Frontal cortex (tissue), 4 donors: ENCODE data around the gene SCAMP2. TPM values are rescaled to one million over a fixed set of nuclear protein-coding genes. Genes with fewer than 3 reads are reported as not detected.
"Not testable (repeated sequence)": the region's sequence is repeated elsewhere in the genome, so short reads cannot be mapped to it uniquely, and the experiment has no call there.

Source experiments
- DNase-seq, 2 donors: peaks; one replicate each; pipeline ENCODE4 v3.0.0; 2012; ENCODE audit warnings: low spot score in 2 of 2
- FAIRE-seq: peaks from 2 replicates; lab custom pipeline; 2012; peaks lifted over from hg19 to GRCh38; lab: Jason Lieb, UNC
- total RNA-seq: library from RNA; depleted of rRNA; stranded (reverse); fragments of >200 nt; gene quantifications from one replicate; pipeline ENCODE4 v1.2.3, GENCODE V29; 2014
- donor health status: control.
- donor health status: control.
- donor health status: control.

The SCAMP2 gene, protein sequence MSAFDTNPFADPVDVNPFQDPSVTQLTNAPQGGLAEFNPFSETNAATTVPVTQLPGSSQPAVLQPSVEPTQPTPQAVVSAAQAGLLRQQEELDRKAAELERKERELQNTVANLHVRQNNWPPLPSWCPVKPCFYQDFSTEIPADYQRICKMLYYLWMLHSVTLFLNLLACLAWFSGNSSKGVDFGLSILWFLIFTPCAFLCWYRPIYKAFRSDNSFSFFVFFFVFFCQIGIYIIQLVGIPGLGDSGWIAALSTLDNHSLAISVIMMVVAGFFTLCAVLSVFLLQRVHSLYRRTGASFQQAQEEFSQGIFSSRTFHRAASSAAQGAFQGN
- 4.5 TPM for total RNA-seq

DNA sequence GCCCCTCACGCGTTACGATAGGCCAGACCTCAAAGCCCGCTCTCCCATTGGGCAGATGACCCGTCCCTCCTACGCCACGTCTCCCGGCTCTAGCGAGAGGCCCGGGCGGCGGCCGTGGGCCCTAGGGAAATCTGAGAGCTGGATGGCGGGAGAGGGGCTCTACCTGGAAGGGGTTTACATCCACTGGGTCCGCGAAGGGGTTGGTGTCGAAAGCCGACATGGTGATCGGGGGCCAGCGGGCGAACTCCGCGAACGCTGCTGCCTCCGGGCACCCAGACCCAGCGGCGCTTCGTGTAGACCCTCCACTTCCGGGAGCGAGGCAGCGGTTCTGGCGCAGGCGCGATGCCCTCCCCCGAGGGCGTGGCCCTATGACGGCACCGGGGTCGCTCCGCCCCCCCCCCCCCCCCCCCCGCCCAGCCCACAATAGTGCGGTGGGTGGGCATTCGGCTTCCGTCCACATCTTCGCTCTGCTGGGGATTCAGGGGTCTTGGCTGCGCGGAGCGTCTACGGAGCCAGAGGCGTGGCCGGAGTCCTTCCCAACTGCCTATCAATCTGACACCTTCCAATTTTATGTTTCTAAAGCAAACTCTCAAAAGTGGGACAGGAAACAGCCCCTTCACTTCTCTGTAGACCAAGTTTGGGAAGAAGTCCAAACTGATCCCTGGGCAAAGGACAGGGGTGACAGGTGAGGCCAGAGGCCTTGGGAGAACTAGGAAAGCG lies at the start of gene SCAMP2:
Gene SCAMP2, minus strand, starts transcription at position 330 of the 720 bp plus-strand sequence. Its CDS starts 110 bp downstream, at position 220.
- no peak for FAIRE-seq

DNA sequence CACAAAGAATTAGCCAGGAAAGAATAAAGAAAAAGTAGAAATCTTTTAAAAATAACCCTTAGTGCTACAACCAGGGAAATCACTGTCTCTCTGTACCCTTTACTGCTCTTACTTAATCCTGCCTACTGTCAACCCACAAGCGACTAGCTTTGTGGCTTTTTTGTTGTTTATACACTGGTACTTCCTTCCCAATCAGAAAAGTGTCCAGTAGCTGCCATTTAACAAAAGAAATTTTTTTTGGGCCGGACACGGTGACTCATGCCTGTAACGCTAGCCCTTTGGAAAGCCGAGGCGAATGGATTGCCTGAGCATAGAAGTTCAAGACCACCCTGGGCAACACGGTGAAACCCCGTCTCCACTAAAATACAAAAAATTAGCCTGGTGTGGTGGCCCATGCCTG lies 47.3 kb upstream of the SCAMP2 start:
- FAIRE-seq (no peak), DNase-seq (no peak)

More for the DNA sequence above, at the start of gene SCAMP2:
- peak; percentile 90 to 95 for DNase-seq

DNA sequence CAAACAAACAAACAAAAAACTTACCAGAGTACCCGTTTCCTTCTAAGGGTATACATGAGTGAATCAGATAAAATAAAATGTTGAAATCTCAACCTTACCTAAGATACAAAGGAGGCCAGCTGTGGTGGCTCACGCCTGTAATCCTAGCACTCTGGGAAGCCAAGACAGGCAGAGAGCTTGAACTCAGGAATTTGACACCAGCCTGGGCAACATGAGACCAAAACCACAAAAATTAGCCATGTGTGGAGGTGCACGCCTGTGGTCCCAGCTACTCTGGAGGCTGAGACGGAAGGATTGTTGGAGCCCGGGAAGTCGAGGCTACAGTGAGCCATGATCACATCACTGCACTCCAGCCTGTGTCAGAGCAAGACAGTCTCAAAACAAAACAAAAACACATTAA lies 44.5 kb upstream of the SCAMP2 start:
- FAIRE-seq (no peak), DNase-seq (no peak)

DNA sequence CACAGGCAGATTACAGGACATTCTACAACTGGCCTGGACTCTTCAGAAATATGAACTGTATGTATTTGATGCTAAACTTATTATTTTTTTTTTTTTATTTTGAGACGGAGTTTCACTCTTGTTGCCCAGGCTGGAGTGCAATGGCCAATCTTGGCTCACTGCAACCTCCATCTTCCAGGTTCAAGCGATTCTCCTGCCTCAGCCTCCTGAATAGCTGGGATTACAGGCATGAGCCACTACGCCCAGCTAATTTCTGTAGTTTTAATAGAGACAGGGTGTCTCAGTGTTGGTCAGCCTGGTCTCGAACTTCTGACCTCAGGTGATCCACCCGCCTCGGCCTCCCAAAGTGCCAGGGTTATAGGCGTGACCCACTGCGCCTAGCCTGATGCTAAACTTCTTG lies 40.6 kb upstream of the SCAMP2 start:
- FAIRE-seq, DNase-seq: not testable (repeated sequence)

DNA sequence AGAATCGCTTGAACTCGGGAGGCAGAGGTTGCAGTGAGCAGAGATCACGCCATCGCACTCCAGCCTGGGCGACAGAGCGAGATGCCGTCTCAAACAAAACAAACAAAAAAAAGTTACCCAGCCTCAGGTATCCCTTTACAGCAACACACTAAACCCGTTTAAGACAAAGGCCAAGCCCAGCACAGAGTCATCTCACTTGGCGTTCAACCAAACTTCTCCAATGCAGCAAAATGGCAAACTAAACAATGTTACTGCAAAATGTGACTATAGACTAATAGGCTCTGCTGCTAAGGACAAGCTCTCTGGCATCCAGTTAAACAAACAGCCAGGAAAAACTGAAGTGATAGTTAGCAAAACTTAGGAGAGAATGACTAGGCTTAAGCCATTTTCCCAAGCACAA lies 39.9 kb upstream of the SCAMP2 start:
- no peak for FAIRE-seq

DNA sequence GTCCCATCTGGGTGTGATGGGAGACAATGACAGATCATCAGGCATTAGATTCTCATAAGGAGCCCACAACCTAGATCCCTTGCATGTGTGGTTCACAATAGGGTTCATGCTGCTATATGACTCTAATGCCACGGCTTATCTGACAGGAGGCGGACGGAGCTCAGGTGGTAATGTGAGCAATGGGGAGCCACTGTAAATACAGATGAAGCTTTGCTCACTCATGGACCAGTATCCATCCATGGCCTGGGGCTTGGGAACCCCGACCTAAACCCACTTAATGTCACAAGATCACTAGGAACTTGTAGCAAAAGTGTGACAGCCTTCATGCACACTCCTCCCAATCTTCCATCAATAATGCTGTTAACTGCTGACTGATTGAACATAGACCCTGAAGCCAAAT lies 35.5 kb upstream of the SCAMP2 start:
- DNase-seq (no peak), FAIRE-seq (no peak)

More for the DNA sequence above, 39.9 kb upstream of the SCAMP2 start:
- DNase-seq = no peak

DNA sequence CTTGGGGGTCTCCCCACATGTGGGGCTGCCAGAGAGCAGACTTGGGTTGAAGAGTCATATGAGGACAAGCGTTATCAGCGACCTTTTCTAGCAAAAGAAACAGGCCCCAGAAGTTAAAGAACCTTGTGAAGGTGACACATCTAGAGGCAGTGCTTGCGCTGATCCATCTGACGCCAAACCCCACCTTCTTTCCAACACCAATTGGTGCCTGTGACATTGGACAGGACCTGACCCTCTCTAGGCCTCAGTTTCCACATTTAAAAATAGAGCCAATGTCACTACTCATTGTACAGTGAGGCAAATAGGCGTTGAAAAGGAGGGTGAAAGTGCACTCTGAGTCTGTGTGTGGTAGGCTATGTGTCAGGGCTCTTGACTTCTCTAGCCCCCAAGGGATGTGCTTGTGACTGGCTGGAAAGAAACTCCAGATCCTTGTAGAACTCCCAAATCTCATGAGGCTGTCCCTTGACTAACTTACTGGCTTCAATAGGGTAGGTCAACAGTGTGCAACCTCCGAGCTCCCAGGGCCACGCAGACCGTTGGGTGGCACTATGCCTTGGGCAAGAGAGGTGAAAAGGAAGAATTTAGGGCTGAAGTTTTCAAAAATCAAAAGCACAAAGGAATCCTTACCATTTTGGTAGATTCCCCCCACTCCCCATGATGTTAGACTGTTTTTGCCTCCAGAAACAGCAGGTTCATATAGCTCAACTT lies 34.2 kb upstream of the SCAMP2 start:
- no peak for FAIRE-seq

DNA sequence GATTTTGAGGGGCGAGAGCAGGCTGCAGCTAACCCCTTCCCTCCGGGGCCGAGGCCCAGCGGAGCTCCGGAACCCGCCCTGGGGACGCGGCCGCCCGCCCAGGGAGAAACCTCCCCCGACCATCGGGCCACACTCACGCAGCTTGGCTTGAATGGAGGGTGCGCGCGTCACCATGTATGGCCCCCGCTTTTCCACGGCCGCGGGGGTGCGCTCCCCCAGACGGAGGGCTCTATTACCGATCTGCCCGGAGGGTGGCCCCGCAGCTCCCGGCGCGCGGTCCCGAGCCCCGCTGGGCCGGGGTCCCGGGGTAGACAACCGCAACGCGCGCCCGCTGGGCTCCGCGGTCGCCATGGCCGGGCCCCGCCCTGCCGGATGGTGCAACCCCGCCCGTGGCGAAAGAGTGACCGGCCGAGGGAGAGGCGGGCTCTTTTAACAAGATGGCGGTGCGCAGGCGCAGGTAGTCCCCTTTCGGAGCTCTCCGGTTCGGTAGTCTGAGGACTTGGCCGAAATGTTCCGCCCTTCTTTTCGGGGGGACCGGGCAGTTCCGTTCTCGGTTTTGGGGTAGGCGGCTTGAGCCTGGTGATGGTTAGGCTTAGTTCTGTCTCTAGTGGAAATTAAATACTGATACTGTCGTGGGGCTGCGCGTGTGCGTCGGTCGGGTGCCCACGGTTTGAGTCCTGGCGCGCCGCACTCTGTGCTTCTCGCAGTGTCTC lies 33.4 kb upstream of the SCAMP2 start, which contains the start of gene FAM219B:
Gene FAM219B, minus strand, starts transcription at position 402 of the 713 bp plus-strand sequence. Its CDS starts 51 bp downstream, at position 351.
- no peak for FAIRE-seq
- peak; percentile 89 to 94 for DNase-seq

More for the DNA sequence above, 34.2 kb upstream of the SCAMP2 start:
- no peak for DNase-seq

DNA sequence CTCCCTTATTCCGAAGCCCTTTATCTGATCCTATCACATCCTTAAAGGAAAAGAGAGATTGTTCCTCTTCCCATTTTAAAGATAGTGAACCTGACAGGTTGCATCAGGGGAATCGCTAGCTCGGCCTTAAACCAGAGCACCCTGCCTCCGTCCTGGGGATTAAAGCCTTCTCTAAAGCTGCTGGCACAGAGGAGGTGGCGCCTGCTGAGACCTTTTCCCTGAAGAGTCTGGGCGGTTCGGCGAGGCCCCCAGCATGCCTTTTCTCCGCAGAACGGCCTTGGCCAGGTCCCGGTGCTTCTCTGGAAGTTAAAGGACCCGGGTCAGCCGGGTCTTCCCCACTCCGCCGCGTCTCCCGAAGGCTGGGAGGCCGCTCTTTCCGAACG lies 32.9 kb upstream of the SCAMP2 start:
- DNase-seq = peak in 1 of 2 donors; percentile 35
- FAIRE-seq = no peak

DNA sequence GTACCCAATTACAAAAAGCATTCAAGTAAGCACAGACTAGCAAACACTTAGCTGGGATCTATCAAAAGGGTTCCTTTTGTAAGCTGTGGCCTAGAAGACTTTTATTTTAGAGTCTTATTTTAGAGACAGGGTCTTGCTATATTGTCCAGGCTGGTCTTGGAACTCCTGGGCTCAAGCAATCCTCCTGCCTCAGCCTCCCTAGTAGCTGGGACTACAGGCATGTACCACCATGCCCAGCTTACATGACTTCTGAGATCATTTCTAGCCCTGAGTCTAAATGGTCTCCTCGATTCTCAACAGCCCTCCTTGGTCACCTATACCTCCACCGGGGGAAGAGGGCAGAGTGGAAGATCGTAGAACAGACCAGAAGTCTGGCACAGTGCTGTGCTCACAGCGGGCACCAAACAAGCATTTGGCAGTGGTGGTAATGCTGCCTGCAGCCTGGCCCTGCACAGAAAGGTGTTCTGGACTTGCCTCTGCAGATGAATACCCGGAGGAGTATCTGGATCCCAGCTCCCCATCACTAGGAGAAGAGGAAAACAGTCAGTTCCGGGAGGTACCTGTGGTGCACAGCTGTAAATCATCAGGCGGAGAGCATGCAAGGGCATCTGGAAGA lies 31.1 kb upstream of the SCAMP2 start:
- FAIRE-seq (no peak), DNase-seq (no peak)

DNA sequence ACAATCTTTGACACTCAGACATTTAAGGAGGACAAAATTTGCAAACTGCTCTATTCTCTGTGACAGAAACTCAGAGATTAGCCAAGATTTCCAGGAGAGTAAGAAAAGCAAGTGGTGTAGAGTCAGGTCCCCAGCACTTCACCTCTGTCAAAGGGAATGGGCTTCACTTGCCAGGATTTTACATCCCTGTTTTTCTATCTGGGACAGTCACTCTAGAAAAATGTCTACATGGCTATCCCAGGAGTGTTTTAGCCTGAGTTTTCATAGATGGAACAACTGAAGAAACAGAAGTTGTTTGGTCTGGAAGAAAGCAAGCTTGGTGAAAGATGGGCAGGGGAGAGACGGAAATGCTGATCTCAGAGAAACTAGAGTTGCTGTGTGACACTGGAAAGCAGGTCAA lies 30.5 kb upstream of the SCAMP2 start:
- DNase-seq (no peak), FAIRE-seq (no peak)

DNA sequence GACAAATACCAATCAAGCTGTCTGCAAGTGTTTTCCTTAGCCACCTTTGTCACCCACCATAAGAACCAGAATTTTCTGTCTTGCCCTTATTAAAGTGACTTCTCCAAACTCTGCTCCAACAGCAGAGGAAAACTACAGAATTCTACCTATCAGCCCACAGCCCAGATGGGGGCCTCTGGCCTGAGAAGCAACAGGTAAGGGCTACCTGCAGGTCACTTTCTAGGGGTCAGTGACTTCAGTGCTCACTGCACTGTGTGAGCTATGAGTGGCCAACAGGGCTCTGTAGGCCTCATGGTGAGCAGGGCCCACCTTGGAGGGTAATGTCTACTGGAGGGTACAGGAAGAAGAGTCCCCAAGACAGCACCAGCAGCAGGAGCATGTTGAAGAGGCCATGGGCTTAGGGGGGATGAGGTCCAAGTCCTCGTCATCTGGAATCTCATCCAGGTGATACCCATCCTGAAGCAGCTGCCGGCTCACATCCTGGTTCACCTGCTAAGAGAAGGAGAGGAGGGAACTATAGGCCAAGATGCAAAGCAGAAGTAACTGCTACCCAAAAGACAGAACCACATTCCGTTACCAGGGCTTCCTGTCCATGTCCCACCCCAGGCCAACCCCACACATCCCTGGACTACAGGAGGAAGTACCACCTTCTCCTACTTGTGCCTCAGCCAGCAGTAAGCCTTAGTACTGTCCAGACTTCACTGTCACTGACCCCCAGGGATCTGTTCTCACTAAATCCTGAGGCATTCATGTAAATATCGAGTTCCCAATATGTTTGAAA lies 29.3 kb upstream of the SCAMP2 start:
- FAIRE-seq = no peak
- no peak for DNase-seq

DNA sequence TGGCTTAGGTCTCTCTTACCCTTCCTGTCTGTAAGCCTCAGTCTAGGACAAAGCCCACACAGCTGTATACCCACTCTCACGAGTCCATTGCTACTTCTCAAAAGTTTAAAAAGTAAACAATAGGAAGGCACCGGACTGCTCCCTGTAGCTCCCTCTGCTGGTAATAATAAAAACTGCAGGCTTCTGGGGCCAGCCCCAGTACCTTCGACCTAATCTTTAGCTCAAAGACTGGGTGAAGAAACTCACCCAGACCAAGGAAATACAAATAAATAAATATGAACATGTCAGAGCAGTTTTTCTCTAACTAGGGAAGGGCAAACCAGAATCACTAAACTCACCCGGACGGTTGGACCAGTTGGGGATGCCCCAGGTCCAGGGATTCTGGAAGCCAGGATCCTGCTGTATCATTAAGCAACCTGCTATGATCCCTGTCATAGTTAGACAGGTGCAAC lies 28.5 kb upstream of the SCAMP2 start:
- FAIRE-seq = no peak

DNA sequence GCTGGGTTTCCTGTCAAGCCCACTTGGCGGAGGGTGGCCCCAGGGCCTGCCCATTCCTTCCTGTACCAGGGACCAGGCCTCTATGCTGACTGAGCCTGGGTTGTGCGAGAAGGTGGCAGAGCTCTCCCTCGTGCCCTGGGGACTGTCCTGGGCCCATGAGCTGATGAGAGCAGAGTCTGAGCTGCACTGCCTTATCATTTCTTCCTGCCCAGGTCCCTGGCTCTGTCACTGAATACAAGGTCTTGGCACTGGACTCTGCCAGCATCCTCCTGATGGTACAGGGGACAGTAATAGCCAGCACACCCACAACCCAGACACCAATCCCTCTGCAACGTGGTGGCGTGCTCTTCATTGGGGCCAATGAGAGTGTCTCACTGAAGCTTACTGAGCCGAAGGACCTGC lies 24.1 kb upstream of the SCAMP2 start:
- no peak for DNase-seq
- no peak for FAIRE-seq

More for the DNA sequence above, 28.5 kb upstream of the SCAMP2 start:
- peak in 1 of 2 donors; percentile 72 for DNase-seq

DNA sequence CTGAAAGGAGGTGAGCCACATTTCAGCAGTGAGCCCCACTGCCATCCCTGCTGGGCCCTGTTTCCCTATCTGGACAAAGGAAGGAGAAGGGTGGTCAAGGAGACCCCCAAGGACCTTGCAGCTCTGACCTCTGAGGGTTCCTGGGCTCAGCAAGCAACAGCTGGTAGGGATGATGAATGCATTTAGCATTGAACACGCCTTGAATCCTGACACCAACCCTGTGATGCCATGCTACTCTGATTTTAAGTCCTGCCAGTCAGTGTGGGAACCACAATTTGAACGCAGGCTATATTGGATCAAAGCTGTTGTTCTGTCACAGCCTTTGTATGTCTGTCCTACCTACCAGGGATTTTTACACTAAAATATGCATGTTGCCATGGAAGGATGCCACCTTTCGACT lies 23.2 kb upstream of the SCAMP2 start:
- FAIRE-seq = no peak
- no peak for DNase-seq

DNA sequence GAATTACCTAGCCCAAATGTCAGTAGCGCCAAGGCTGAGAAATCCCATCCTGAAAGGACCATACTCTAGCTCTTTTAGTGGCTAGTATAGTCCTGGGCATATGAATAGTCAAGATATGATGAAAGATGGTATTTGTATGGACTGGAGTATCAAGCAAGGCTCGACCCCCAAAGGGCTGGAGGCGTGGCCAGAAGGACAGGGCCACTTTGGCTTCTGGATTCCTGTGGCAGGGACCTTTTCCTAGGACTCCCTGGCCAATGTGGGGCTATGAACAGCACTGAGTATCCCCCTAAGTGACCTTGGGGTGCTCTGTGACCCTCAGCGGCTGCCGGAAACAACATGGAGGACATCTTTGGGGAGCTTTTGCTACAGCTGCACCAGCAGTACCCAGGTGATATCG lies 22.7 kb upstream of the SCAMP2 start:
- FAIRE-seq (no peak), DNase-seq (no peak)

DNA sequence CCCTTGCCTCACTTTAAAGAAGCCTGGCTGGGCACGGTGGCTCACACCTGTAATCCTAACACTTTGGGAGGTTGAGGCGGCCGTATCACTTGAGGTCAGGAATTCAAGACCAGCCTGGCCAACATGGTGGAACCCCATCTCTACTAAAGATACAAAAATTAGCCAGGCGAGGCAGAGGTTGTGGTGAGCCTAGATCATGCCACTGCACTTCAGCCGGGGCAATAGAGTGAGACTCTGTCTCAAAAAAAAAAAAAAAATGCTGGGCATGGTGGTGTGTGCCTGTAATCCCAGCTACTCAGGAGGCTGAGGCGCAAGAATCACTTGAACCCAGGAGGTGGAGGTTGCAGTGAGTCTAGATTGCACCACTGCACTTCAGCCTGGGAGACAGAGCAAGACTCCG lies 21.2 kb upstream of the SCAMP2 start:
- DNase-seq, FAIRE-seq: not testable (repeated sequence)

DNA sequence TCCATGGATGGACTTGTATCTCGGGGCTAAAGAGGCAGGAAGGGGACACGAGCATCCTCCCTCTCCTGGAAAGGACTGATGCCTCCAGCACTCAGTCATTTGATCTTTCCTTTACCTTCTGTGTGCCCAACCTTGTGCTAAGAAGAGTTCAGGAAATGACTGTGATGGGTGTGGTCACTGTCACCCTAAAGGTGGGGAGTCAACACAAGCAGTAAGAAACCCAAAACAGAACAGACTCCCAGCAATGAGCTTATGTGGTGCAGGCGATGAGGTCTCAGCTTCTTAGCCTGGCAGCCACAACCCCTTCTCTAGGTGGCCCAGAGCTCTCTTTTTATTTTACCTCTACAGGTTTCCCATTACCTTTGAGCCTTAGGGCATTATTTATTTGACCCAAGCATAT lies 20.5 kb upstream of the SCAMP2 start:
- FAIRE-seq (no peak), DNase-seq (no peak)

DNA sequence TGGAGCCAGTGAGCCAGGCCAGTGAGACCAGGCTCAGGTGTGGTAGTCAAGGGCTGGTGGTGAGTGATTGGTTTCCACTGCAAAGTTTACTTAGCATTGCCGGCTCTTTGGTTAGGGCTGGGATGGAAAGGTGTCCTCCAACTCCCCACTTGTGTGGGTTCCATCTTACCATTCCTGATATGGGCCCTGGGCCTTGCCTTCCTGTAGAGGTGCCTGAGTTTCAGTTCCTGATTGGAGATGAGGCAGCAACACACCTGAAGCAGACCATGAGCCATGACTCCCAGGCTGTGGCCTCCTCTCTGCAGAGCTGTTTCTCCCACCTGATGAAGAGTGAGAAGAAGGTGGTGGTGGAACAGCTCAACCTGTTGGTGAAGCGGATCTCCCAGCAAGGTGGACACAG lies 19.8 kb upstream of the SCAMP2 start:
- no peak for FAIRE-seq
- DNase-seq = no peak
